HepG2 (cell line): Measurements from ENCODE around the gene ZKSCAN2.

ENCODE experiments used
- MXI1 ChIP-seq: IDR thresholded peaks from 3 replicates; pipeline ENCODE4 v1.6.1; 2012; ENCODE audit warnings: low read depth, low read length, inconsistent platforms, borderline replicate concordance
- ZSCAN30 ChIP-seq: sonication (generic); formaldehyde crosslinking; IDR thresholded peaks from 2 replicates; pipeline ENCODE4 v1.5.0; 2020; ENCODE audit warnings: mild to moderate bottlenecking, missing genetic modification reagents

GRCh38 chr16:25269879-25270278 is 12.2 kb upstream of the ZKSCAN2 start:
- TF ChIP-seq ZSCAN30 (CRISPR knock-in tag): no peak
- TF ChIP-seq MXI1: no peak
